Neural crest cell (in vitro differentiated cells): ENCODE results near the gene CNDP1. TPM values are rescaled to one million over a fixed set of nuclear protein-coding genes. Genes with fewer than 3 reads are reported as not detected.

ENCODE experiments used
- DNase-seq: peaks from one replicate; pipeline ENCODE4 v3.0.0; 2021; ENCODE audit warnings: low read depth, mixed read lengths, low spot score
- H3K27ac Mint-ChIP-seq: one replicate; pipeline ENCODE4 v1.8.0; 2021; ENCODE audit warnings: mild to moderate bottlenecking, mixed read lengths; ENCODE audit not compliant: unreplicated experiment
- H3K27me3 Mint-ChIP-seq: 2 replicates; pipeline ENCODE4 v1.8.0; 2021; ENCODE audit warnings: low read depth, mild to moderate bottlenecking, mixed read lengths
- H3K36me3 Mint-ChIP-seq: 2 replicates; pipeline ENCODE4 v1.8.0; 2021; ENCODE audit warnings: low read depth, mild to moderate bottlenecking, mixed read lengths
- H3K4me1 Mint-ChIP-seq: 2 replicates; pipeline ENCODE4 v1.8.0; 2021; ENCODE audit warnings: mixed read lengths
- H3K4me3 Mint-ChIP-seq: one replicate; pipeline ENCODE4 v1.8.0; 2021; ENCODE audit warnings: mild to moderate bottlenecking, mixed read lengths
- H3K9me3 Mint-ChIP-seq: 2 replicates; pipeline ENCODE4 v1.8.0; 2021; ENCODE audit warnings: mixed read lengths
- total RNA-seq: library from RNA; stranded (reverse); gene quantifications from 2 replicates; pipeline ENCODE4 v1.2.1, GENCODE V29; 2021
- TF ChIP-seq, protein P1 (sequence below): fragments of 200-600 bp; sonication (generic); conservative IDR thresholded peaks from 2 replicates; pipeline ENCODE4 v1.5.0; 2021; ENCODE audit warnings: antibody characterized with exemption, mild to moderate bottlenecking

CNDP1 gene
- total RNA-seq, 1 donor from 2014 or later = 0.56 TPM

- DNase-seq = no peak
- H3K9me3 Mint-ChIP-seq = no peaks in the 10 kb centered on the region
- no peak overlapping the region for H3K4me3 Mint-ChIP-seq
- H3K27me3 Mint-ChIP-seq = no peaks in the 10 kb centered on the region
- peak overlapping the region; percentile 54 for H3K27ac Mint-ChIP-seq
- TF ChIP-seq, protein P1, sequence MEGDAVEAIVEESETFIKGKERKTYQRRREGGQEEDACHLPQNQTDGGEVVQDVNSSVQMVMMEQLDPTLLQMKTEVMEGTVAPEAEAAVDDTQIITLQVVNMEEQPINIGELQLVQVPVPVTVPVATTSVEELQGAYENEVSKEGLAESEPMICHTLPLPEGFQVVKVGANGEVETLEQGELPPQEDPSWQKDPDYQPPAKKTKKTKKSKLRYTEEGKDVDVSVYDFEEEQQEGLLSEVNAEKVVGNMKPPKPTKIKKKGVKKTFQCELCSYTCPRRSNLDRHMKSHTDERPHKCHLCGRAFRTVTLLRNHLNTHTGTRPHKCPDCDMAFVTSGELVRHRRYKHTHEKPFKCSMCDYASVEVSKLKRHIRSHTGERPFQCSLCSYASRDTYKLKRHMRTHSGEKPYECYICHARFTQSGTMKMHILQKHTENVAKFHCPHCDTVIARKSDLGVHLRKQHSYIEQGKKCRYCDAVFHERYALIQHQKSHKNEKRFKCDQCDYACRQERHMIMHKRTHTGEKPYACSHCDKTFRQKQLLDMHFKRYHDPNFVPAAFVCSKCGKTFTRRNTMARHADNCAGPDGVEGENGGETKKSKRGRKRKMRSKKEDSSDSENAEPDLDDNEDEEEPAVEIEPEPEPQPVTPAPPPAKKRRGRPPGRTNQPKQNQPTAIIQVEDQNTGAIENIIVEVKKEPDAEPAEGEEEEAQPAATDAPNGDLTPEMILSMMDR = no peak
- H3K36me3 Mint-ChIP-seq = peaks cover 13% of the 10 kb centered on the region
- no peaks in the 10 kb centered on the region for H3K4me1 Mint-ChIP-seq
These were observed 97.5 kb downstream of the CNDP1 start for GRCh38 chr18:74631623-74632350.

DNA sequence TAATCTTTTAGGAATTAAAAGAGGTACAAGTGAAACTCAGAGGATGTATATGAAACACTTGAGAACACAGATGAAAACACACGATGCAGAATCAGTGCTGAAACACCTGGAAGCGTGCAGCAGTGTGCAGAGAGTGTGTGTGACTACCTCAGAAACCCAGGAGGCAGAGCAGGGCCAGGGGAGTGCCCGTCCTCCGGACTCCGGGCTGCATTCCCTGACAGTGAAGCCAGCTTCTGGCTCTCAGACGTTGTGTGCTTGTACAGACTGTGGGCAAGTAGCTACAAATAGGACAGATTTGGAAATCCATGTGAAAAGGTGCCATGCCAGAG lies 98.0 kb downstream of the CNDP1 start:
- H3K4me3 Mint-ChIP-seq = no peak overlapping the region
- peaks cover 13% of the 10 kb centered on the region for H3K36me3 Mint-ChIP-seq
- no peaks in the 10 kb centered on the region for H3K9me3 Mint-ChIP-seq
- TF ChIP-seq, protein P1 = no peak
- no peaks in the 10 kb centered on the region for H3K4me1 Mint-ChIP-seq
- no peaks in the 10 kb centered on the region for H3K27me3 Mint-ChIP-seq
- no peak for DNase-seq
- no peak overlapping the region for H3K27ac Mint-ChIP-seq

DNA sequence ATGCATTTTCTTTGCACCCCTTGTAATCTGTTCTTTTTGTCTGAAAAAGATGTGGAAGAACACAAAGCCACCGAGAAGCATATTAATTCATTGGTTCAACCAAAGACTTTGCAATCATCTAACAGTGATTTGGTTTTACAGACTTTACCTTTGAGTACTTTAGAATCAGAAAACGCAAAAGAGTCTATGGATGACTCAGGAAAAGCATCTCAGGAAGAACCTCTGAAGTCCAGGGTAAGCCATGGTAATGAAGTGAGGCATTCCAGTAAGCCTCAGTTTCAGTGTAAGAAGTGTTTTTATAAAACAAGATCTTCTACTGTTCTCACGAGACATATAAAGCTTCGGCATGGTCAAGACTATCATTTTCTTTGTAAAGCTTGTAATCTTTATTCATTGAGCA lies 98.6 kb downstream of the CNDP1 start:
- DNase-seq = no peak
- Mint-ChIP-seq H3K4me1 (no peaks in the 10 kb centered on the region), H3K27me3 (no peaks in the 10 kb centered on the region), H3K27ac (no peak overlapping the region), H3K9me3 (no peaks in the 10 kb centered on the region), H3K36me3 (peaks cover 13% of the 10 kb centered on the region), H3K4me3 (no peak overlapping the region)
- TF ChIP-seq, protein P1 = no peak

GRCh38 chr18:74633652-74634352 lies 99.5 kb downstream of the CNDP1 start:
- peaks cover 13% of the 10 kb centered on the region for H3K36me3 Mint-ChIP-seq

GRCh38 chr18:74635224-74635975 lies 101.1 kb downstream of the CNDP1 start:
- Mint-ChIP-seq H3K36me3 (peaks cover 13% of the 10 kb centered on the region), H3K9me3 (no peaks in the 10 kb centered on the region), H3K4me1 (no peaks in the 10 kb centered on the region), H3K27ac (no peak overlapping the region), H3K4me3 (no peak overlapping the region), H3K27me3 (no peaks in the 10 kb centered on the region)
- TF ChIP-seq, protein P1 = no peak
- no peak for DNase-seq

More at GRCh38 chr18:74633652-74634352, 99.5 kb downstream of the CNDP1 start:
- H3K27ac Mint-ChIP-seq = no peak overlapping the region
- H3K27me3 Mint-ChIP-seq = no peaks in the 10 kb centered on the region
- no peak overlapping the region for H3K4me3 Mint-ChIP-seq
- no peaks in the 10 kb centered on the region for H3K4me1 Mint-ChIP-seq
- TF ChIP-seq, protein P1 = no peak
- no peak for DNase-seq
- no peaks in the 10 kb centered on the region for H3K9me3 Mint-ChIP-seq

Other genes with a start within 250 kb of the CNDP1 start
- 38.1 and 46.5 TPM in 2 replicates for gene CYB5A, start 242.5 kb upstream of the CNDP1 start, total RNA-seq
- not detected in 2 replicates for gene C18orf63, start 218.7 kb upstream of the CNDP1 start, total RNA-seq
- not detected in 2 replicates for gene DIPK1C, start 77.2 kb upstream of the CNDP1 start, total RNA-seq
- 194 and 204 TPM in 2 replicates for gene CNDP2, start 38.1 kb upstream of the CNDP1 start, total RNA-seq
- 13.1 and 13.2 TPM in 2 replicates for gene ZNF407, start 63.4 kb downstream of the CNDP1 start, total RNA-seq